ENCODE data around the gene FMNL3.

GRCh38 chr12:49672301-49673217, 34.6 kb downstream of the FMNL3 start:
- TF ChIP-seq, protein P1, sequence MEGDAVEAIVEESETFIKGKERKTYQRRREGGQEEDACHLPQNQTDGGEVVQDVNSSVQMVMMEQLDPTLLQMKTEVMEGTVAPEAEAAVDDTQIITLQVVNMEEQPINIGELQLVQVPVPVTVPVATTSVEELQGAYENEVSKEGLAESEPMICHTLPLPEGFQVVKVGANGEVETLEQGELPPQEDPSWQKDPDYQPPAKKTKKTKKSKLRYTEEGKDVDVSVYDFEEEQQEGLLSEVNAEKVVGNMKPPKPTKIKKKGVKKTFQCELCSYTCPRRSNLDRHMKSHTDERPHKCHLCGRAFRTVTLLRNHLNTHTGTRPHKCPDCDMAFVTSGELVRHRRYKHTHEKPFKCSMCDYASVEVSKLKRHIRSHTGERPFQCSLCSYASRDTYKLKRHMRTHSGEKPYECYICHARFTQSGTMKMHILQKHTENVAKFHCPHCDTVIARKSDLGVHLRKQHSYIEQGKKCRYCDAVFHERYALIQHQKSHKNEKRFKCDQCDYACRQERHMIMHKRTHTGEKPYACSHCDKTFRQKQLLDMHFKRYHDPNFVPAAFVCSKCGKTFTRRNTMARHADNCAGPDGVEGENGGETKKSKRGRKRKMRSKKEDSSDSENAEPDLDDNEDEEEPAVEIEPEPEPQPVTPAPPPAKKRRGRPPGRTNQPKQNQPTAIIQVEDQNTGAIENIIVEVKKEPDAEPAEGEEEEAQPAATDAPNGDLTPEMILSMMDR (conservative IDR thresholded peaks at IDR 0.05), result no peak
- TF ChIP-seq EZH2 (IDR thresholded peaks at IDR 0.05; ENCODE audit: low read depth), result no peak
